ENCODE results near the gene SMTN. TPM values are rescaled to one million over a fixed set of nuclear protein-coding genes. Genes with fewer than 3 reads are reported as not detected.

Gene SMTN
- total and polyA plus RNA-seq, 11 donors: 55.5 to 270 (median 167) TPM

DNA sequence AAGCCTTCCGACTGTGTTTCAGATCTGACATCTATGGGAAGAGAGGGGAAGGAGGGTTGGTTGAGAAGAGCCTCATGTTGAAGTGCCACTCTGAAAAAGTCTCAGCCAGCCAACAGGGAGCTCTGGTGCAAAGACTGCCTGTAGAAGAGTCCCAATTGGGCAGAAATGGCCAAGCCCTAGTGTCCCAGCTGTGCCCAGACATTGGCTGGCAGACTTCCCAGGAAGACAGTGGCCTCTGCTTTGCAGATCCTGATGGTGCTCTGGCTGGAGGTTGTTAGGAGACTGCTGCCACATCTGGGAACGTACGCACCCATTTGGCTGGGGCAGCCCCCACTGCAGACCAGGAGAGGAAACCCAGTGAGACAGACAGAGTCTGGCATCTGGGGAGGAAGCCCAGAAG lies 62.4 kb downstream of the SMTN start:
- DNase-seq: peak in 1 of 5 donors; percentile 35
- 65 to 73% (median 69%) methylated on average over 3 of the region's 3 CpGs for WGBS, 4 donors
- Histone ChIP-seq H3K9me3 (peaks cover 0 to 7% (median 0%) of the 10 kb centered on the region in 12 donors), H3K27me3 (peaks cover 0 to 8% (median 0%) of the 10 kb centered on the region in 9 donors), H3K27ac (no peak overlapping the region), H3K4me3 (no peak overlapping the region), H3K36me3 (no peaks in the 10 kb centered on the region), H3K4me1 (peaks cover 0 to 13% (median 4%) of the 10 kb centered on the region in 12 donors)
- TF ChIP-seq CTCF (IDR thresholded peaks at IDR 0.05) (no peak), POLR2A (IDR thresholded peaks at IDR 0.05) (no peak)
- intact Hi-C loops (cut with DNase I): loop anchor here in 3 of 10 donors (10.0 kb wide), 2 partner anchors 49 to 379 kb away; no protein-coding TSS in a partner anchor
- peak in 3 of 4 donors; percentile 43 to 55 (median 44) for ATAC-seq

DNA sequence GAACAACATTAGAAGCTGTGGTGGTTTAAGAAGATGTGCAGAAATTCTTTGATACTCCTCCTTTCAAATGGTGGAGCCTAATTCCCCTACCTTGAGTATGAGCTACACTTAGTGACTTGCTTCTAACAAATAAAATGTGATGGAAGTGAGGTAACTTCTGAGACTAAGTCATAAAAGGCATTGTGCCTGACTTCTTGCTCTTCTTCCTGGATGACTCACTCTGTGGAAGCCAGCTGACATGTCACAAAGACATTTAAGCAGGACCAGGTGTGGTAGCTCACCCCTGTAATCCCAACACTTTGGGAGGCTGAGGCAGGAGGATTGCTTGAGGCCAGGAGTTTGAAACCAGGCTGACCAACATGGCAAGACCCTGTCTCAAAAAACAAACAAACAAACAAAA lies 63.1 kb downstream of the SMTN start:
- TF ChIP-seq POLR2A (IDR thresholded peaks at IDR 0.05) (no peak), CTCF (IDR thresholded peaks at IDR 0.05) (no peak)
- Histone ChIP-seq H3K4me3 (no peak overlapping the region), H3K4me1 (peaks cover 0 to 19% (median 10%) of the 10 kb centered on the region in 12 donors), H3K36me3 (no peaks in the 10 kb centered on the region), H3K27ac (no peak overlapping the region), H3K27me3 (peaks cover 0 to 8% (median 0%) of the 10 kb centered on the region in 9 donors), H3K9me3 (peaks cover 0 to 7% (median 0%) of the 10 kb centered on the region in 12 donors)
- intact Hi-C loops (cut with DNase I): loop anchor here in 3 of 10 donors (10.0 kb wide), 2 partner anchors 49 to 379 kb away; no protein-coding TSS in a partner anchor
- DNase-seq: no peak
- no peak for ATAC-seq

GRCh38 chr22:31148488-31148887 lies 67.4 kb downstream of the SMTN start:
- Histone ChIP-seq H3K9me3 (peaks cover 0 to 7% (median 0%) of the 10 kb centered on the region in 12 donors), H3K27ac (peak overlapping the region; percentile 37 to 85 (median 74)), H3K27me3 (no peaks in the 10 kb centered on the region), H3K36me3 (no peaks in the 10 kb centered on the region), H3K4me1 (peaks cover 0 to 14% (median 10%) of the 10 kb centered on the region in 12 donors), H3K4me3 (no peak overlapping the region)
- WGBS, 4 donors: 50 to 54% (median 51%) methylated on average over 1 of the region's 1 CpG
- TF ChIP-seq POLR2A (IDR thresholded peaks at IDR 0.05) (no peak), CTCF (IDR thresholded peaks at IDR 0.05) (no peak)
- peak; percentile 71 to 88 (median 80) for ATAC-seq
- intact Hi-C loops (cut with DNase I): loop anchor here (1.0 to 10.0 kb wide), 13 partner anchors 36 to 386 kb away; partner anchors contain the start of gene SELENOM (in 5 of the 10)
- peak in 3 of 5 donors; percentile 30 to 46 (median 36) for DNase-seq

- H3K27me3 ChIP-seq: no peaks in the 10 kb centered on the region
- intact Hi-C loops (cut with DNase I): loop anchor here (1.0 to 10.0 kb wide), 14 partner anchors 37 to 387 kb away; partner anchors contain the start of gene SELENOM (in 7 of the 10)
- peaks cover 0 to 14% (median 10%) of the 10 kb centered on the region in 12 donors for H3K4me1 ChIP-seq
- peak overlapping the region; percentile 37 to 85 (median 74) for H3K27ac ChIP-seq
- H3K4me3 ChIP-seq: no peak overlapping the region
- WGBS, 4 donors: 9 to 19% (median 14%) methylated on average over 5 of the region's 5 CpGs
- H3K36me3 ChIP-seq: no peaks in the 10 kb centered on the region
- H3K9me3 ChIP-seq: peaks cover 0 to 7% (median 0%) of the 10 kb centered on the region in 12 donors
- DNase-seq: peak; percentile 74 to 79 (median 76)
- TF ChIP-seq CTCF (IDR thresholded peaks at IDR 0.05): peak; percentile 81 to 98 (median 94)
- no peak for TF ChIP-seq POLR2A (IDR thresholded peaks at IDR 0.05)
- ATAC-seq: peak; percentile 91 to 97 (median 96)
Observed at GRCh38 chr22:31148953-31149627, 68.0 kb downstream of the SMTN start.

All from heart left ventricle (tissue), 16 donors.